ENCODE results near the gene SARDH. TPM values are rescaled to one million over a fixed set of nuclear protein-coding genes. Genes with fewer than 3 reads are reported as not detected.

The SARDH gene, protein sequence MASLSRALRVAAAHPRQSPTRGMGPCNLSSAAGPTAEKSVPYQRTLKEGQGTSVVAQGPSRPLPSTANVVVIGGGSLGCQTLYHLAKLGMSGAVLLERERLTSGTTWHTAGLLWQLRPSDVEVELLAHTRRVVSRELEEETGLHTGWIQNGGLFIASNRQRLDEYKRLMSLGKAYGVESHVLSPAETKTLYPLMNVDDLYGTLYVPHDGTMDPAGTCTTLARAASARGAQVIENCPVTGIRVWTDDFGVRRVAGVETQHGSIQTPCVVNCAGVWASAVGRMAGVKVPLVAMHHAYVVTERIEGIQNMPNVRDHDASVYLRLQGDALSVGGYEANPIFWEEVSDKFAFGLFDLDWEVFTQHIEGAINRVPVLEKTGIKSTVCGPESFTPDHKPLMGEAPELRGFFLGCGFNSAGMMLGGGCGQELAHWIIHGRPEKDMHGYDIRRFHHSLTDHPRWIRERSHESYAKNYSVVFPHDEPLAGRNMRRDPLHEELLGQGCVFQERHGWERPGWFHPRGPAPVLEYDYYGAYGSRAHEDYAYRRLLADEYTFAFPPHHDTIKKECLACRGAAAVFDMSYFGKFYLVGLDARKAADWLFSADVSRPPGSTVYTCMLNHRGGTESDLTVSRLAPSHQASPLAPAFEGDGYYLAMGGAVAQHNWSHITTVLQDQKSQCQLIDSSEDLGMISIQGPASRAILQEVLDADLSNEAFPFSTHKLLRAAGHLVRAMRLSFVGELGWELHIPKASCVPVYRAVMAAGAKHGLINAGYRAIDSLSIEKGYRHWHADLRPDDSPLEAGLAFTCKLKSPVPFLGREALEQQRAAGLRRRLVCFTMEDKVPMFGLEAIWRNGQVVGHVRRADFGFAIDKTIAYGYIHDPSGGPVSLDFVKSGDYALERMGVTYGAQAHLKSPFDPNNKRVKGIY
- 1 to 10 TPM in 1 of 4 donors, under 1 TPM in 3; 0.39 to 2.9 (median 0.51) TPM for total RNA-seq

DNA sequence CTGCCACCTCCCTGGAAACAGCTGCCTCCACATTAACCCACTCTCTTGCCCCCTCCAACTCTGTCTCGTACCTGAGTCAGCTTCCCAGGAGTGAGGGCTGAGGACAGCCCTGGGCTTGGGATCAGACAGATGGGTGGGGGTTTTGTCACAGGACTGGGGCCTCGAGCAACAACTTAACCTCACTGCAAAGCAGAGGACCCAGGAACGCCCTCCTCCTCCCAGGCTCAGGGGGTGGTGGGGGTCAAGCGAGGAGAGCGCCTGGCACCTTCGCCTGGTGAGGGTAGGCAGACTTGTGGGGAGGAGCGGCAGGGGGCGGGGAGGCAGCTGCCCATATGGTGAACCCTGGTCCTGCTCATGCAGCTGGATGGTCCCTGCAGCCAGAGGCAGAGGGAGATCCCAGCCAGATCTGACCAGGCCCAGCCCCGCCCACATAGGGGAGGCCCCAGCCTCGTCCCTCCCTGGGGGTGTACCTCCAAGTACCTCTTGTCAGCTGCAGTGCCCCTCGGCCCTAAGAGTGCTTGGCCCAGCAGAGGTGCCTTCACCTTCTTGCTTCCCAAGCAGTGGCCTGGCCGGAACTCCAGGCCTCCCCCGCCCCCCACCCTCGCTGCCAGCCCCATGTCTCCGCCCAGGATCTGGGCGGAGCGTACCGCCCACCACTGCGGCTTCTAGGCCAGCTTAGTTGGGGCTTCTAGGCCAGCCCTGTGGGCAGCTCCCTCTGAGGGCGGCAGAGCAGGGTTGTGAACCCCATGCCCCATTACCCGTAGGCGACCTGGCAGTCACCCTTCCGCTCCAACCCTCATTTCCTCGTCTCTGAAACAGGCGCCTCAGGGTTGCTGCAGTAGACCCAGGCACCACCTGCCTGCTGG is at the start of gene SARDH:
SARDH (minus strand) TSS at position 579 of the 866 bp plus-strand sequence. CDS start 4,179 bp downstream, outside the sequence.
- peak within 1 kb of the TSS; percentile 45 to 56 (median 48) for H3K4me3 ChIP-seq
- H3K4me1 ChIP-seq: peaks cover 5 to 18% (median 16%) of the 10 kb centered on the region in 4 donors
- DNase-seq (ENCODE audit: extremely low spot score): no peak
- peaks cover 0 to 22% (median 0%) of the 10 kb centered on the region in 4 donors for H3K27me3 ChIP-seq
- intact Hi-C loops (cut with DNase I): no loop called here
- H3K27ac ChIP-seq (replicated peaks in 1 of 4): no peak within 1 kb of the TSS
- 27% methylated on average over 7 of the region's 25 CpGs for WGBS
- no peaks in the 10 kb centered on the region for H3K36me3 ChIP-seq
- TF ChIP-seq, protein P1, sequence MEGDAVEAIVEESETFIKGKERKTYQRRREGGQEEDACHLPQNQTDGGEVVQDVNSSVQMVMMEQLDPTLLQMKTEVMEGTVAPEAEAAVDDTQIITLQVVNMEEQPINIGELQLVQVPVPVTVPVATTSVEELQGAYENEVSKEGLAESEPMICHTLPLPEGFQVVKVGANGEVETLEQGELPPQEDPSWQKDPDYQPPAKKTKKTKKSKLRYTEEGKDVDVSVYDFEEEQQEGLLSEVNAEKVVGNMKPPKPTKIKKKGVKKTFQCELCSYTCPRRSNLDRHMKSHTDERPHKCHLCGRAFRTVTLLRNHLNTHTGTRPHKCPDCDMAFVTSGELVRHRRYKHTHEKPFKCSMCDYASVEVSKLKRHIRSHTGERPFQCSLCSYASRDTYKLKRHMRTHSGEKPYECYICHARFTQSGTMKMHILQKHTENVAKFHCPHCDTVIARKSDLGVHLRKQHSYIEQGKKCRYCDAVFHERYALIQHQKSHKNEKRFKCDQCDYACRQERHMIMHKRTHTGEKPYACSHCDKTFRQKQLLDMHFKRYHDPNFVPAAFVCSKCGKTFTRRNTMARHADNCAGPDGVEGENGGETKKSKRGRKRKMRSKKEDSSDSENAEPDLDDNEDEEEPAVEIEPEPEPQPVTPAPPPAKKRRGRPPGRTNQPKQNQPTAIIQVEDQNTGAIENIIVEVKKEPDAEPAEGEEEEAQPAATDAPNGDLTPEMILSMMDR (IDR thresholded peaks at IDR 0.05): no peak
- no peak for TF ChIP-seq EP300 (IDR thresholded peaks at IDR 0.05)
- TF ChIP-seq POLR2AphosphoS5 (IDR thresholded peaks at IDR 0.05): no peak
- TF ChIP-seq POLR2A (IDR thresholded peaks at IDR 0.05; ENCODE audit: low read depth): no peak
- H3K9me3 ChIP-seq: no peaks in the 10 kb centered on the region

DNA sequence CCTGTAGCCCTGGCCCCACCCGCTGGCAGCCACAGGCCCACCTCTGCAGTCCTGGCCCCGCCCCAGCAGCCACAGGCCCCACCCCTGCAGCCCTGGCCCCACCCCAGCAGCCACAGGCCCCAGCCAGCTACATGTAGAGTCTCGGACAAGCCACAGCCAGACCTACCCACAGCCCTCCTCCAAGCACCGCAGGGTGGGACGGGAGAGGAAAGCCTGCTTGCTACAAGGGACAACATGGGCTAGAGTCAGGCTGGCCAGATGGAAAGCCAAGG is 49.5 kb upstream of the SARDH start:
- Histone ChIP-seq H3K27me3 (no peaks in the 10 kb centered on the region), H3K4me1 (peaks cover 11 to 32% (median 30%) of the 10 kb centered on the region in 4 donors), H3K36me3 (peaks cover 0 to 50% (median 22%) of the 10 kb centered on the region in 4 donors), H3K27ac (replicated peaks in 1 of 4) (peak overlapping the region in 1 of 4 donors; percentile 18), H3K9me3 (no peaks in the 10 kb centered on the region), H3K4me3 (no peak overlapping the region)
- no peak for DNase-seq (ENCODE audit: extremely low spot score)
- intact Hi-C loops (cut with DNase I): no loop called here
- TF ChIP-seq, protein P1 (IDR thresholded peaks at IDR 0.05): no peak
- TF ChIP-seq POLR2A (IDR thresholded peaks at IDR 0.05; ENCODE audit: low read depth) (no peak), EP300 (IDR thresholded peaks at IDR 0.05) (no peak), POLR2AphosphoS5 (IDR thresholded peaks at IDR 0.05) (no peak)
- WGBS: 35% methylated on average over 4 of the region's 5 CpGs

DNA sequence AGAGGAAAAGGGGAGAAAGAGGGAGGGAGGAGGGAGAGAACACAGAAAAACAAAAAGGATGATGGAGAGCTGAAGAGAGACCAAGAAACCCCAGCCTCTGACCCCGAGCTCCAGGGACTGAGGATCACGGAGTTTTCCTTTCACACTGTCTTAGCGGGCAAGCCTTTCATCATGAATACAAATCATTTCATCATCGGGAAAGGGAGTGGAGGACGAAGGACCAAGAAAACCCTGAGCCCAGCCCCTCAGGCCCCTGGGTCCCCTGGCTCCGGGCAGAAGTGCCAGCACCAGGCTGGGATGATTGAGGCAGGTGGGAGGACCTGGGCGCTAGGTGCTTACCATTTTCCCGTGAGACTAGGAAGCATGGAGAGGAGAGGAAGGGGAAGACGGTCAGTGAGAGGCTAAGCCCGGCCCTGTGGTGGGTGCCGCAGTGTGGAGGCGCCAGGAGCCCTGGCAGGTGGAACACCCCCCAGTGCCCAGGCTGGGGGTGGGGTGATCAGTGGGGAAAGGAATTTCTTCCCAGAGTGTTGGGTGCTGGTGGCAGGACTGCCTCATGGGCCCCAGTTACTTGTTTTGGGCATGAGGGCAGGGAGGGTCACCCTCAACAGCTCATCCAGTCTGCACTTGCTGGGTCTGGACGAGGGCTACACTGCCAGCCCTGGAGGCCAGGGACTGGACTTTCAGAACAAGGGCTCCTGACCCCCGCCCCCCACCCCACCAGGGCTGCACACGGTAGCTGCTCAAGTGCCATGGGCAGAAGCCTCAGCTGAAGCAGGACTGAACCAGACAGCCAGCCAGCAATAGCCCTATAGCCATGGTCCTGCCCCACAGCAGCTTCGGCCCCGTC is 49.0 kb upstream of the SARDH start:
- H3K36me3 ChIP-seq: peaks cover 0 to 50% (median 22%) of the 10 kb centered on the region in 4 donors
- H3K27ac ChIP-seq (replicated peaks in 1 of 4): no peak overlapping the region
- no peaks in the 10 kb centered on the region for H3K9me3 ChIP-seq
- no peak overlapping the region for H3K4me3 ChIP-seq
- TF ChIP-seq POLR2AphosphoS5 (IDR thresholded peaks at IDR 0.05) (no peak), POLR2A (IDR thresholded peaks at IDR 0.05; ENCODE audit: low read depth) (no peak), EP300 (IDR thresholded peaks at IDR 0.05) (no peak)
- TF ChIP-seq, protein P1 (IDR thresholded peaks at IDR 0.05): no peak
- no peak for DNase-seq (ENCODE audit: extremely low spot score)
- 80% methylated on average over 12 of the region's 17 CpGs for WGBS
- intact Hi-C loops (cut with DNase I): no loop called here
- no peaks in the 10 kb centered on the region for H3K27me3 ChIP-seq
- H3K4me1 ChIP-seq: peaks cover 11 to 31% (median 29%) of the 10 kb centered on the region in 4 donors

DNA sequence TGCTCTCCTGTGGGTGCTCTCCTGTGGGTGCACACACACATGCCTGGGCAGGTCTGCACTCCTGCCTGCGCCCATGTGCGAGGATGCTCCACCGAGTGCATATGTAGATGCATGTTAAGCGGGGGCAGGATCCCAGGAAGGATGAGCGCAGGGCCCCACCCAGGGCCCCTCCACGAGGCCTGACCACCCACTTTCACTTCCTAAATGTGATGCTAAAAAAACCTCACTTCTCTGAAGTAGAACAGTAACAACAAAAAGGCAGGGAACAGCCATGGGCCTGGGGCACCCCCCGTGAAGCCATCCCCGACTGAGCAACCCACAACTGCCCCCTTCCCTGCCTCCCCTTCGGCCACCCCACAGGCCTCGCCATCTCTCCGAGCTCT is 48.2 kb upstream of the SARDH start:
- no peaks in the 10 kb centered on the region for H3K9me3 ChIP-seq
- H3K27ac ChIP-seq (replicated peaks in 1 of 4): no peak overlapping the region
- TF ChIP-seq, protein P1 (IDR thresholded peaks at IDR 0.05): no peak
- TF ChIP-seq EP300 (IDR thresholded peaks at IDR 0.05) (no peak), POLR2A (IDR thresholded peaks at IDR 0.05; ENCODE audit: low read depth) (no peak), POLR2AphosphoS5 (IDR thresholded peaks at IDR 0.05) (no peak)
- H3K36me3 ChIP-seq: peaks cover 0 to 43% (median 19%) of the 10 kb centered on the region in 4 donors
- no peak overlapping the region for H3K4me3 ChIP-seq
- WGBS: 80% methylated on average over 10 of the region's 11 CpGs
- H3K4me1 ChIP-seq: peaks cover 11 to 31% (median 29%) of the 10 kb centered on the region in 4 donors
- no peak for DNase-seq (ENCODE audit: extremely low spot score)
- H3K27me3 ChIP-seq: no peaks in the 10 kb centered on the region
- intact Hi-C loops (cut with DNase I): no loop called here

All from esophagus muscularis mucosa (tissue), 4 donors.